Muscle layer of duodenum (tissue), 2 donors: ENCODE measurements around the gene CPSF4L.

Experiments used
- H3K27ac ChIP-seq: one replicate; pipeline ENCODE4 v1.7.0; 2013; ENCODE audit warnings: mild to moderate bottlenecking, low read length
- H3K27me3 ChIP-seq: one replicate; pipeline ENCODE4 v1.7.0; 2013; ENCODE audit warnings: low read depth, mild to moderate bottlenecking, control low read depth, low read length
- H3K36me3 ChIP-seq, 2 donors: one replicate each; pipeline ENCODE4 v1.7.0; 2013; ENCODE audit warnings: low read length in 2 of 2, control low read depth in 1 of 2, mild to moderate bottlenecking in 1 of 2; ENCODE audit not compliant: insufficient read depth in 2 of 2, control insufficient read depth in 1 of 2
- H3K4me1 ChIP-seq, 2 donors: one replicate each; pipeline ENCODE4 v1.7.0; 2013; ENCODE audit warnings: low read length in 2 of 2, mild to moderate bottlenecking in 2 of 2, control low read depth in 1 of 2, moderate library complexity in 1 of 2; ENCODE audit not compliant: insufficient read depth in 2 of 2, control insufficient read depth in 1 of 2
- H3K4me3 ChIP-seq, 2 donors: one replicate each; pipeline ENCODE4 v1.7.0; 2013; ENCODE audit warnings: low read length in 2 of 2, low read depth in 1 of 2, mild to moderate bottlenecking in 1 of 2
- H3K9me3 ChIP-seq, 2 donors: one replicate each; pipeline ENCODE4 v1.7.0; 2013; ENCODE audit warnings: low read length in 2 of 2, control low read depth in 1 of 2, mild to moderate bottlenecking in 1 of 2; ENCODE audit not compliant: control insufficient read depth in 1 of 2
- donor health status: healthy.

The CPSF4L gene

GRCh38 chr17:73227379-73227778 lies 34.3 kb downstream of the CPSF4L start:
- Histone ChIP-seq H3K4me1 (peaks cover 11 to 40% of the 10 kb centered on the region in 2 donors), H3K27ac (no peak overlapping the region), H3K27me3 (no peaks in the 10 kb centered on the region), H3K36me3 (no peaks in the 10 kb centered on the region), H3K4me3 (no peak overlapping the region), H3K9me3 (no peaks in the 10 kb centered on the region)

- Histone ChIP-seq H3K36me3 (no peaks in the 10 kb centered on the region), H3K4me3 (no peak overlapping the region), H3K4me1 (peaks cover 11 to 40% of the 10 kb centered on the region in 2 donors), H3K9me3 (no peaks in the 10 kb centered on the region), H3K27ac (no peak overlapping the region), H3K27me3 (no peaks in the 10 kb centered on the region)
Observed at GRCh38 chr17:73226556-73227172, 35.0 kb downstream of the CPSF4L start.

DNA sequence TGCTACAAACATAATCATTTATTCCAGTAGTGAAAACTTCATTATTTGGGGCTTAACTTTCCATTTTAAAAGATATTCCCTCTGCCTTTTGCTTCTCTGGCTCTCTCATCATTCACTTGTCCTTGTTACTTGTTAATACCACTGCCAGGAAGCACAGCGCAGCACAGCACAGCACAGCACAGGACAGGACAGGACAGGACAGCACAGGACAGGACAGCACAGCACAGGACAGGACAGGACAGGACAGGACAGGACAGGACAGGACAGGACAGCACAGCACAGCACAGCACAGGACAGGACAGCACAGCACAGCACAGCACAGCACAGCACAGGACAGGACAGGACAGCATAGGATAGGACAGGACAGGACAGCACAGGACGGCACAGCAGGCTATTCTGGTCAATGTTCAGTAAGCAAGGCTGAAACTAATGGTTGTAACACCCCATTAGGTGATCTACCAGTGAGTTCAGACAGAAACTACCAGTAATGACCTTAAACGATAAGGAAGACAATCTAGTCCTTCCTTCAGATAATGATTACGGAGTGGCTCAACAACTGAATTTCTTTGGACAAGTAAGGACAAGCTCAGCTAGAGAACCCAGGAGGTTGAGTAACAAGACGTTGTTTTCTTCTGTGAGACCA lies 36.9 kb downstream of the CPSF4L start:
- Histone ChIP-seq H3K27me3 (no peaks in the 10 kb centered on the region), H3K9me3 (no peaks in the 10 kb centered on the region), H3K36me3 (no peaks in the 10 kb centered on the region), H3K27ac (no peak overlapping the region), H3K4me3 (no peak overlapping the region), H3K4me1 (peaks cover 5 to 30% of the 10 kb centered on the region in 2 donors)

DNA sequence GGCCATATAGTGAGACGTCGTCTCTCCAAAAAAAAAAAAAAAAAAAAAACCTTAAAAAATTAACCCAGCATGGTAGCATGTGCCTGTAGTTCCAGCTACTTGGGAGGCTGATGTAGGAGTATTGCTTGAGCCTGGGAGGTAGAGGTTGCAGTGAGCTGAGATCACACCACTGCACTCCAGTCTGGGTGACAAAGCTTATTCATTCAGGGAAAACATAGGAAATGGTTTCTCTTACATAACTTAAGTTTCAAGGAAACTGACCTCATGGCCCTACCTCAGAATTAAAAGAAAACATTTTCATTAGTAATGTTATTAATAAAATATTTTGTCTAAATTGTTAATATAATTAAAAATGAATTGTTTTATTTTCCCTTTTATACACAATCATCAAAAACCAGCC lies 37.4 kb downstream of the CPSF4L start:
- Histone ChIP-seq H3K27ac (no peak overlapping the region), H3K36me3 (no peaks in the 10 kb centered on the region), H3K4me3 (no peak overlapping the region), H3K4me1 (peaks cover 5 to 28% of the 10 kb centered on the region in 2 donors), H3K9me3 (no peaks in the 10 kb centered on the region), H3K27me3 (no peaks in the 10 kb centered on the region)

- Histone ChIP-seq H3K4me1 (peaks cover 0 to 23% of the 10 kb centered on the region in 2 donors), H3K27ac (no peak overlapping the region), H3K4me3 (no peak overlapping the region), H3K27me3 (no peaks in the 10 kb centered on the region), H3K36me3 (no peaks in the 10 kb centered on the region), H3K9me3 (no peaks in the 10 kb centered on the region)
Observed at GRCh38 chr17:73223626-73224230, 38.0 kb downstream of the CPSF4L start.

DNA sequence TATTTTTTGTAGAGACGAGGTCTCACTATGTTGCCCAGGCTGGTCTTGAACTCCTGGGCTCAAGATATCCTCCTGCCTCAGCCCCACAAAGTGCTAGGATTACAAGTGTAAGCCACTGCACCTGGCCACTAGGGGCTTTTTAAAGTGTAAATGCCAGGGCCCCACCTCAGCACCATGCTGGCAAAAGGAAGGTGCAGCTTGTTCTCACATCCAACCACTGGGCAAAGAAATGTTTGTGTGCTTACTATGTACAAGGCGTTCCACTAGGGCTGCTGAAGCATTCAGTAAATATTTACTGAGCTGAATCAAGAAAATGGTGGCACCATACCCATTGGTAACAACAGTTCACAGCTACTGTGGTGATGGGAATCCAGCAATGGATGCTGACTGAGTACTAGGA lies 46.2 kb downstream of the CPSF4L start:
- Histone ChIP-seq H3K4me3 (no peak overlapping the region), H3K4me1 (no peaks in the 10 kb centered on the region), H3K27me3 (no peaks in the 10 kb centered on the region), H3K27ac (no peak overlapping the region), H3K9me3 (no peaks in the 10 kb centered on the region), H3K36me3 (peaks cover 7 to 11% of the 10 kb centered on the region in 2 donors)

GRCh38 chr17:73214851-73215250 lies 46.8 kb downstream of the CPSF4L start:
- Histone ChIP-seq H3K27ac (no peak overlapping the region), H3K9me3 (no peaks in the 10 kb centered on the region), H3K36me3 (peaks cover 7 to 16% of the 10 kb centered on the region in 2 donors), H3K27me3 (no peaks in the 10 kb centered on the region), H3K4me3 (no peak overlapping the region), H3K4me1 (no peaks in the 10 kb centered on the region)

GRCh38 chr17:73214008-73214407 lies 47.7 kb downstream of the CPSF4L start:
- Histone ChIP-seq H3K27me3 (no peaks in the 10 kb centered on the region), H3K36me3 (peaks cover 12 to 25% of the 10 kb centered on the region in 2 donors), H3K27ac (no peak overlapping the region), H3K9me3 (no peaks in the 10 kb centered on the region), H3K4me3 (no peak overlapping the region), H3K4me1 (no peaks in the 10 kb centered on the region)

GRCh38 chr17:73211745-73212144 lies 49.9 kb downstream of the CPSF4L start:
- Histone ChIP-seq H3K9me3 (no peaks in the 10 kb centered on the region), H3K4me1 (no peaks in the 10 kb centered on the region), H3K36me3 (peaks cover 31 to 40% of the 10 kb centered on the region in 2 donors), H3K27ac (no peak overlapping the region), H3K27me3 (no peaks in the 10 kb centered on the region), H3K4me3 (no peak overlapping the region)

DNA sequence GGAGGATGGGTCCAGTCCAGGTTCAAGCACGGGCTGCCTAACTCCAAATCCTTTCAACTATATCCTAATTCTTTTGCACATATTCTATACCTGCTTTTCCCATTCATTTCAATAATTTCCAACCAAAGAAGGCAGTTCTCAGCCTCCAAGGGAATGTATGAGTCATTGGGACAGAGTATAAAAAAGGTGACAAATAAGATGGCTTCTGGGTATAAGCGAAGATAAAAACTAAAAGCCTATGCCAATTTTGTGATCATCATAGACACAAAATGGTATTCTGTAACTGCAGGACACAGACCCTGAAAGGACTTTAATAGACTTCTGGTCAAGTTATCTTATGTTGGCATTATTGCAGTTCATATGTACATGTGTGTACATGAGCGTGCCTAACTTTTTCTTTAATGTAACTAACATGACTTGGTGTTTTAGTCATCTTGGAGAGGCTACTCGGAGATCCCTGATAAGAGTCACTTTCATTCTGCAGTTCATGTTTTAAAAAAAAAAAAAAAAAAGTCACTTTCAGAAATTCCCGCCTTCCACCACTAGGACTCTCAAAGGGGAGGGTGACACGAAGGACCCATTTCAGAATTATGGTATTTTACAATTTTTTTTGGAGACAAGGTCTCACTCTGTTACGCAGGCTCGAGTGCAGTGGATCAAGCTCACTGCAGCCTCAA lies 51.5 kb downstream of the CPSF4L start:
- peaks cover 38 to 50% of the 10 kb centered on the region in 2 donors for H3K36me3 ChIP-seq
- H3K4me1 ChIP-seq = no peaks in the 10 kb centered on the region
- H3K27ac ChIP-seq = no peak overlapping the region
- H3K4me3 ChIP-seq = no peak overlapping the region
- no peaks in the 10 kb centered on the region for H3K27me3 ChIP-seq
- H3K9me3 ChIP-seq = no peaks in the 10 kb centered on the region

DNA sequence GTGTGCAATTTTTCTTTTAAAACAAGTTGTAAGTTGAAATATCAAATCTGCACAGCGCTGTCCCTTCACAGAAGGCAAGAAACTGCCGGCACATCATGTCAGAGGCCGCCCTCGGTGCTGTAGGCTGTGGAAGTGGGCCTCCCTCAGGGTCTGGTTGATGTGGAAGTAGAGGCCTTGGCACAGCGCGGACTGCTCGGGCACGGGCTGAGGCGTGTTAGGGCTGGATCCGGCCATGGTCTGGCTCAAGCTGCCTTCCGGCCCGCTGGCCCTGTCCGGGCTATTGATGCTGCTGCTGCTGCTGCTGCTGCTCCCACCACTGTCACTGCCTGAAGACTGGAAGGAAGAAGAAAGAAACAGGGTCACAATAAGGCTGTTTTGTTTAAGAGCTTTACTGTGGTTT lies 52.2 kb downstream of the CPSF4L start:
- H3K9me3 ChIP-seq = no peaks in the 10 kb centered on the region
- no peaks in the 10 kb centered on the region for H3K27me3 ChIP-seq
- H3K4me3 ChIP-seq = no peak overlapping the region
- H3K27ac ChIP-seq = no peak overlapping the region
- no peaks in the 10 kb centered on the region for H3K4me1 ChIP-seq
- peaks cover 40 to 56% of the 10 kb centered on the region in 2 donors for H3K36me3 ChIP-seq
